ENCODE measurements around the gene PMP22. TPM values are rescaled to one million over a fixed set of nuclear protein-coding genes. Genes with fewer than 3 reads are reported as not detected.

PMP22 gene
- polyA plus RNA-seq, 1 donor (not counting 4 experiments of a cell fraction or from before 2014, with no cell fraction given), result 7.9 TPM

DNA sequence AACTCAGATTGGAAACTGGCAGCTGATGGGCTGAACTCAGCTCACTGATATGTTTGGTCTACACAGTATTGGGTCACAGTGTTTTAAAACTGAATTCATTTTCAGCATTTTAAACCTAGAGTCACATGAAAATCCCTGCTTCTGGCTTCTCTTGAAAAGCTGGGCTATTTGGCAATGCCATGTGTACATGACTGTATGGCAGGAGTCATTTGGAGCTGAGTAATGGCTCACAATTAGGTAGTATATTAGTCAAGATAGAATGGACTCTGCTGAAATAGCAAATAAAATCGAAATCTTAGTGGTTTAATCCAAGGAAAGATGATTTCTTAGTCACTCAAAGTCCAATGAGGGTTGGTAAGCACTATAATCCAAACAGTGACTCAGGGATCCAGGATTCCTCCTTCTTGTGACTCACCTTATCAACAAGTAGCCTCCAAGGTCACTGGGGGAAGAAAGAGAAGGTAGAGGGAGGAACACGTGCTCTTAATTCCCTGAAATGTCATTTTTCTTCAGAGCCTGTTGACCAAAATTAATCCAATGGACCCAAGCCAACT, 13.9 kb upstream of the PMP22 start:
- H3K9me3 ChIP-seq (ENCODE audit: control insufficient read depth, low read depth, low read length), result no peaks in the 10 kb centered on the region
- H2AFZ ChIP-seq (ENCODE audit: control insufficient read depth, low read length), result no peak overlapping the region
- H3K36me3 ChIP-seq (ENCODE audit: control insufficient read depth in 2 of 2, extremely low read depth in 1 of 2, insufficient read depth in 2 of 2, low read length in 2 of 2), result no peaks in the 10 kb centered on the region

GRCh38 chr17:15278380-15278779, 13.3 kb upstream of the PMP22 start:
- Histone ChIP-seq H3K79me2 (ENCODE audit: control insufficient read depth, insufficient read depth, low read length) (no peaks in the 10 kb centered on the region), H3K9me3 (ENCODE audit: control insufficient read depth, low read depth, low read length) (no peaks in the 10 kb centered on the region), H3K36me3 (ENCODE audit: control insufficient read depth in 2 of 2, extremely low read depth in 1 of 2, insufficient read depth in 2 of 2, low read length in 2 of 2) (no peaks in the 10 kb centered on the region), H3K4me1 (ENCODE audit: control insufficient read depth, extremely low read depth, insufficient read depth, low read length) (peaks cover 5% of the 10 kb centered on the region), H3K27me3 (ENCODE audit: control insufficient read depth, extremely low read depth, insufficient read depth, low read length) (peaks cover under 1% of the 10 kb centered on the region), H3K4me3 (ENCODE audit: control insufficient read depth in 2 of 3, extremely low read depth in 1 of 3, insufficient read depth in 2 of 3, low read depth in 1 of 3, low read length in 3 of 3) (no peak overlapping the region), H3K9ac (ENCODE audit: control insufficient read depth, extremely low read depth, insufficient read depth, low read length) (no peak overlapping the region), H3K9me1 (ENCODE audit: control insufficient read depth, extremely low read depth, insufficient read depth, low read length) (no peaks in the 10 kb centered on the region), H3K4me2 (ENCODE audit: control insufficient read depth, extremely low read depth, insufficient read depth, low read depth, low read length) (peak overlapping the region; percentile 31), H4K20me1 (ENCODE audit: control insufficient read depth, extremely low read depth, insufficient read depth, low read length) (no peaks in the 10 kb centered on the region), H3K27ac (ENCODE audit: control insufficient read depth, insufficient read depth, low read length) (no peak overlapping the region), H2AFZ (ENCODE audit: control insufficient read depth, low read length) (no peak overlapping the region)
- DNase-seq (ENCODE audit: low read depth, low spot score), result no peak
- dilution Hi-C loops (cut with MboI; ENCODE audit: extremely low pct_ligation_motif_present, low sequenced_read_pairs), result no loop called here
- FAIRE-seq, result no peak
- no peak for TF ChIP-seq CTCF (optimal IDR thresholded peaks at IDR 0.05 in 1 of 3, IDR thresholded peaks at IDR 0.05 in 1 of 3, conservative IDR thresholded peaks at IDR 0.05 in 1 of 3; ENCODE audit: extremely low read depth in 1 of 3, insufficient read depth in 2 of 3, low read length in 3 of 3)
- TF ChIP-seq EZH2 (IDR thresholded peaks at IDR 0.05; ENCODE audit: low read length), result no peak

More for the DNA sequence above, 13.9 kb upstream of the PMP22 start:
- Histone ChIP-seq H4K20me1 (ENCODE audit: control insufficient read depth, extremely low read depth, insufficient read depth, low read length) (no peaks in the 10 kb centered on the region), H3K9ac (ENCODE audit: control insufficient read depth, extremely low read depth, insufficient read depth, low read length) (no peak overlapping the region), H3K79me2 (ENCODE audit: control insufficient read depth, insufficient read depth, low read length) (no peaks in the 10 kb centered on the region), H3K4me1 (ENCODE audit: control insufficient read depth, extremely low read depth, insufficient read depth, low read length) (peaks cover 5% of the 10 kb centered on the region), H3K9me1 (ENCODE audit: control insufficient read depth, extremely low read depth, insufficient read depth, low read length) (no peaks in the 10 kb centered on the region), H3K27ac (ENCODE audit: control insufficient read depth, insufficient read depth, low read length) (no peak overlapping the region), H3K27me3 (ENCODE audit: control insufficient read depth, extremely low read depth, insufficient read depth, low read length) (peaks cover 5% of the 10 kb centered on the region), H3K4me2 (ENCODE audit: control insufficient read depth, extremely low read depth, insufficient read depth, low read depth, low read length) (no peak overlapping the region), H3K4me3 (ENCODE audit: control insufficient read depth in 2 of 3, extremely low read depth in 1 of 3, insufficient read depth in 2 of 3, low read depth in 1 of 3, low read length in 3 of 3) (no peak overlapping the region)
- dilution Hi-C loops (cut with MboI; ENCODE audit: extremely low pct_ligation_motif_present, low sequenced_read_pairs), result no loop called here
- DNase-seq (ENCODE audit: low read depth, low spot score) (no peak), FAIRE-seq (peak; percentile 62)
- TF ChIP-seq CTCF (optimal IDR thresholded peaks at IDR 0.05 in 1 of 3, IDR thresholded peaks at IDR 0.05 in 1 of 3, conservative IDR thresholded peaks at IDR 0.05 in 1 of 3; ENCODE audit: extremely low read depth in 1 of 3, insufficient read depth in 2 of 3, low read length in 3 of 3) (no peak), EZH2 (IDR thresholded peaks at IDR 0.05; ENCODE audit: low read length) (no peak)
